Measurements from ENCODE around the gene DENND2A.

DNA sequence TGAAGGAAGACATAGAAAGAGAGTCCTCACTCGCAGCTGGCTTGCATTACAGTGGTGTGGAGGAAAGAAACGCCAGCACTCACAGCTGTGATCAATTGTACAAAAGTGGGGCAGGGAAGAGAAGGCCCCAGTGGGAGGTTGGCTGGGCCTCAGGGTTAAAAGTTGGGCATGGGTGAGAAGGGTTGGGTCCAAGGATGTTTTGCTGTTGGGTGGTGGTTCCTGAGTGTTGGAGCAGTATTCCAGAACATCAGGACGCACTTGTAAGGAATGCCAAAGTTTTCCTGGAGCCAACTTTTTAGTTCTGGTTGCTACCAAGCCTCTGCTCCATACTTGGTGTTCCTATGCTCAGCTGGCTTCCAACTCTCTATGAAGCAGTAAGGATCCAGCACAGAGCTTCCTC, 105.9 kb downstream of the DENND2A start:
- TF ChIP-seq, protein P1, sequence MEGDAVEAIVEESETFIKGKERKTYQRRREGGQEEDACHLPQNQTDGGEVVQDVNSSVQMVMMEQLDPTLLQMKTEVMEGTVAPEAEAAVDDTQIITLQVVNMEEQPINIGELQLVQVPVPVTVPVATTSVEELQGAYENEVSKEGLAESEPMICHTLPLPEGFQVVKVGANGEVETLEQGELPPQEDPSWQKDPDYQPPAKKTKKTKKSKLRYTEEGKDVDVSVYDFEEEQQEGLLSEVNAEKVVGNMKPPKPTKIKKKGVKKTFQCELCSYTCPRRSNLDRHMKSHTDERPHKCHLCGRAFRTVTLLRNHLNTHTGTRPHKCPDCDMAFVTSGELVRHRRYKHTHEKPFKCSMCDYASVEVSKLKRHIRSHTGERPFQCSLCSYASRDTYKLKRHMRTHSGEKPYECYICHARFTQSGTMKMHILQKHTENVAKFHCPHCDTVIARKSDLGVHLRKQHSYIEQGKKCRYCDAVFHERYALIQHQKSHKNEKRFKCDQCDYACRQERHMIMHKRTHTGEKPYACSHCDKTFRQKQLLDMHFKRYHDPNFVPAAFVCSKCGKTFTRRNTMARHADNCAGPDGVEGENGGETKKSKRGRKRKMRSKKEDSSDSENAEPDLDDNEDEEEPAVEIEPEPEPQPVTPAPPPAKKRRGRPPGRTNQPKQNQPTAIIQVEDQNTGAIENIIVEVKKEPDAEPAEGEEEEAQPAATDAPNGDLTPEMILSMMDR (IDR thresholded peaks at IDR 0.05; ENCODE audit: low read depth, low read length, poor library complexity, severe bottlenecking) = no peak
- TF ChIP-seq EZH2phosphoT487 (IDR thresholded peaks at IDR 0.05; ENCODE audit: borderline replicate concordance, low read length) = no peak

Measured in DOHH2 (cell line).